NCI-H1417 (cell line): ENCODE results near the gene DAPK2.

Source experiments
- DNase-seq, 3 experiments: peaks; one replicate each; lab custom pipeline; 2025; lab: John Stamatoyannopoulos, UW

The DAPK2 gene

GRCh38 chr15:63870487-63871209 lies 175.6 kb downstream of the DAPK2 start:
- no peak for DNase-seq

GRCh38 chr15:63870043-63870394 lies 176.3 kb downstream of the DAPK2 start:
- DNase-seq, result no peak

GRCh38 chr15:63869371-63870042 lies 176.8 kb downstream of the DAPK2 start:
- no peak for DNase-seq

GRCh38 chr15:63864186-63864585 lies 182.1 kb downstream of the DAPK2 start:
- DNase-seq, result no peak

DNA sequence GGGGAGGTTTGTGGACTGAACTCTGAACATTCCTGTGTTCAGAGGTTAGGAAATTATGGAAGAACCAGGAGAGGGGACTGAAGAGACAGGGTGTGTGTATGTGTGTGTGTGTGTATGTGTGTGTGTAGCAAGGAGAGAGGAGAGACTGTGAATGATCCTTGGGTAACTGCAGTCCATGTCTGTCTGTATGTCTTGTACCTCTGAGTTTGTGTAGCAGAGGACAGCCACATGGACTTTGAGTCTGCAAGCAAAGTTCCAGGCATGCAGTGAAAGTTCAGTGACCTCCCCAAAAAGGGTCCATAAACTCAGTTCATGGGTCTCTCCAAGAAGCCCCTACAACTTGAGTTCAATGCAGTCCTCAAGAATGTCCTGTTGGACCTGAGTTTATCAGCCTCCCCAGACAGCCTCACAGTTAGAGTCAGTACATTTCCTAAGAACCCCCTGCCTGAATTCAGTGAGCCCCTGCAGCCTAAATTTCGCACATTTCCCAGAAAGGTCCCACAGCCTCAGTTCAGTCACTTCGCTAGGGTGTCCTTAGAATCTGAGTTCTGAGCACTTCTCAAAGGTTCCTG lies 184.3 kb downstream of the DAPK2 start:
- no peak for DNase-seq

- no peak for DNase-seq
Measured at GRCh38 chr15:63860555-63860954, 185.7 kb downstream of the DAPK2 start.

- no peak for DNase-seq
Measured at GRCh38 chr15:63860155-63860554, 186.1 kb downstream of the DAPK2 start.

DNA sequence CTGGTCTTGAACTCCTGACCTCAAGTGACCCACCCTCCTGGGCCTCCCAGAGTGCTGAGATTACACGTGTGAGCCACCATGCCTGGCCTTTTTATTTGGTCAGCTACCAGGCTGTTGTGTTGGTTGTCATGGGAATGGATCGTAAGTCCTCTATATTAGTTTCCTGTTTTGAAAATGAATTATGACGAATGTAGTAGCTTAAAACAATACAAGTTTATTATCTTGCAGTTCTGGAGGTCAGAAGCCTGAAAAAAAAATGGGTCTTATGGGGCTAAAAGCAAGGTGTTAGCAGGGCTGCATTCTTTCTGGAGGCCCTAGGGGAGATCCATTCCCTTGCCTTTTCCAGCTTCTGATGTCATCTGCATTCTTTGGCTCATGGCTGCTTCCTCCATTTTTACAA lies 187.4 kb downstream of the DAPK2 start:
- DNase-seq, result no peak

DNA sequence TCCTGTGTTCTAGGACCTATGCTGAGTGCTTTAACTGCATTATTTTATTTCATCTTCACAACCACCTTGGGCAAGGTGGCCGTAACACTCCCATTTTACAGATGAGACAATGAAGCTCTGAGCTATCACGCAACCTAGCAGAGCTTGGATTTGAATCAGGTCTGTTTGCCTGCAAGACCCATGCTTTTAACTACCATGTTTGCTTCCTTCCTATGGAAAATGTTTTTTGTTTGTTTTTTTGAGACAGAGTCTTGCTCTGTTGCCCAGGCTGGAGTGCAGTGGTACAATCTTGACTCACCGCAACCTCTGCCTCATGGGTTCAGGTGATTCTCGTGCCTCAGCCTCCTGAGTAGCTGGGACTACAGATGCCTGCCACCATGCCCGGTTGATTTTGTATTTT lies 187.8 kb downstream of the DAPK2 start:
- no peak for DNase-seq

DNA sequence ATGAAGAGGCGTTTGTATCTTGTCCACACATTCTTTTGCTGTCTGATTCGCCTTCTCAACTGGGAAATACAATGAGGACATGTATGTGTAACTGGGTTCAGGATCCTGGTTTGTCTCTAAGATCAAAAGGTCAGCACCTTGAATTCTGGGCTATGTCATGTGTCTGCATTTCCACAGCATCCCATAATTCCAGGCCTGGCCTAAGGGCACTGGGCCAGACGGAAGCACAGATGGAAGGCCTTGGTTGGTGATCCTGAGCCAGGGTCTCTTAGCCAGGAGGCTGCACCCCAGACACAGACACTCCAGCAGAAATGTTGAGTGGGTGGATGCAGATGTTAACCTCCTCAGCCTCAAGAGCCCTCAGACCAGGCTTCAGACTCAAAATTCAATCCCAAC lies 188.8 kb downstream of the DAPK2 start:
- DNase-seq, result no peak
